Heart right ventricle (tissue), 16 donors: ENCODE measurements around the gene RHOF. TPM values are rescaled to one million over a fixed set of nuclear protein-coding genes. Genes with fewer than 3 reads are reported as not detected.
A peak's percentile ranks its signal among the peaks of the same experiment; 100 is the strongest.

Source experiments
- ATAC-seq, 8 donors: fragments of 200-7000 bp; cut with Tn5 transposase; one replicate each; pipeline ENCODE4 v1.9.1; 2020; ENCODE audit warnings: mild to moderate bottlenecking in 8 of 8, moderate library complexity in 8 of 8, moderate number of reproducible peaks in 1 of 8
- DNase-seq, 2 donors: peaks; one replicate each; pipeline ENCODE4 v3.0.0-alpha.2; 2020
- H3K27ac ChIP-seq, 10 donors: fragments of 200-600 bp; sonication (generic) in 2 of 10; one replicate each; pipeline versions ENCODE4 v1.5.0 to v1.8.0; 2020 to 2022; ENCODE audit warnings: mild to moderate bottlenecking in 3 of 10
- H3K27me3 ChIP-seq, 7 donors: fragments of 200-600 bp; one replicate each; pipeline ENCODE4 v1.8.0; 2021 to 2022; ENCODE audit warnings: mild to moderate bottlenecking in 2 of 7
- H3K36me3 ChIP-seq, 9 donors: fragments of 200-600 bp; sonication (generic) in 1 of 9; one replicate each; pipeline versions ENCODE4 v1.5.0 to v1.8.0; 2020 to 2022; ENCODE audit warnings: mild to moderate bottlenecking in 2 of 9
- H3K4me1 ChIP-seq, 9 donors: fragments of 200-600 bp; sonication (generic) in 1 of 9; one replicate each; pipeline versions ENCODE4 v1.5.0 to v1.8.0; 2020 to 2022; ENCODE audit warnings: mild to moderate bottlenecking in 4 of 9
- H3K4me3 ChIP-seq, 10 donors: fragments of 200-600 bp; sonication (generic) in 2 of 10; one replicate each; pipeline versions ENCODE4 v1.5.0 to v1.8.0; 2020 to 2022; ENCODE audit warnings: mild to moderate bottlenecking in 7 of 10, moderate library complexity in 2 of 10
- H3K9me3 ChIP-seq, 11 donors: fragments of 200-600 bp in 10 of 11; sonication (generic) in 2 of 11; one replicate each; pipeline versions ENCODE4 v1.5.0 to v1.8.0; 2013 to 2022; ENCODE audit warnings: mild to moderate bottlenecking in 2 of 11, control low read depth in 1 of 11, moderate library complexity in 1 of 11
- WGBS, 2 donors: extraction: QIAGEN DNeasy Blood & Tissue Kit; methylation state at CpG; one replicate each; pipeline ENCODE4 v1.1.7; 2013; ENCODE audit warnings: inconsistent platforms in 1 of 2; 5-methylcytosine and 5-hydroxymethylcytosine counted together
- intact Hi-C, 10 donors: fragments of 100-400 bp; cut with DNase I; formaldehyde crosslinking; loops; one replicate each; pipeline versions ENCODE4 v1.11.1 to v1.14.2; 2022
- polyA plus RNA-seq, 2 donors: library from polyadenylated mRNA; stranded (reverse); fragments of 200-250 nt; gene quantifications; one replicate each; pipeline ENCODE4 v1.2.3, GENCODE V29; 2013
- total RNA-seq, 10 donors: library from RNA; stranded (reverse); fragmentation: NEBNext Ultra II Directional in 3 of 10; extraction: Animal tissue kit (Norgen Biotek cat#: 25700) in 3 of 10; gene quantifications; one replicate each; pipeline versions ENCODE4 v1.2.1 to v1.2.4, GENCODE V29; 2021 to 2023
- TF ChIP-seq, protein P1 (sequence below), 9 donors: fragments of 200-600 bp; sonication (generic) in 2 of 9; IDR thresholded peaks; one replicate each; pipeline versions ENCODE4 v1.5.0 to v1.8.0; 2021 to 2022; ENCODE audit warnings: antibody characterized with exemption in 9 of 9, mild to moderate bottlenecking in 5 of 9, moderate library complexity in 1 of 9
- donor health status: Arrhythmogenic right ventricular cardiomyopathy.
- donor health status: ischemic (EF 13 %, LVEDD 7.1; RV severe dilation, severe dysfunction).
- donor health status: healthy with polysubstance abuse.
- donor health status: DM: no; HTN: yes; CAD: no.
- donor health status: DM: no; HTN: no; CAD: no.
- donor health status: ischemic (EF 25% LVEDD 6.9; RV normal size, moderate dysfunction).
- donor health status: ischemic (EF 25% LVEDD 5.7; RV mildly dilated, moderate dysfunction).
- donor health status: healthy.
- donor health status: DM: yes; HTN: yes; CAD: no.
- donor health status: Ischemic cardiomyopathy.
- donor health status: ischemic (EF 35%, LVEDD 5.7; RV mildly dilated, moderate dysfunction).
- donor health status: nonischemic (EF 11% LVEDD 7.7; RV severe dilation, severe dysfunction).
- donor health status: DM: yes; HTN: yes; CAD: no.
- donor health status: PGD.
- donor health status: ischemic (EF 29% LVEDD 5.4; RV normal size, mild dysfunction).
- donor health status: nonischemic (EF 23%, LVEDD 6.1; RV moderate dilation, normal function).

The RHOF gene
- total and polyA plus RNA-seq, 12 donors, result 16.5 to 45.6 (median 24.7) TPM

GRCh38 chr12:121769297-121769830 is 24.1 kb downstream of the RHOF start:
- ATAC-seq (no peak), DNase-seq (no peak)
- intact Hi-C loops, result loop anchor here in 3 of 10 donors (2.0 to 5.0 kb wide), 2 partner anchors 57 kb away; partner anchors contain the start of gene TMEM120B (in 3 of the 3)
- Histone ChIP-seq H3K27me3 (no peaks in the 10 kb centered on the region), H3K27ac (peak overlapping the region in 5 of 10 donors; percentile 12 to 74 (median 49)), H3K36me3 (peaks cover 0 to 7% (median 0%) of the 10 kb centered on the region in 9 donors), H3K4me3 (no peak overlapping the region), H3K9me3 (no peaks in the 10 kb centered on the region), H3K4me1 (peaks cover 13 to 66% (median 38%) of the 10 kb centered on the region in 9 donors)
- TF ChIP-seq, protein P1, sequence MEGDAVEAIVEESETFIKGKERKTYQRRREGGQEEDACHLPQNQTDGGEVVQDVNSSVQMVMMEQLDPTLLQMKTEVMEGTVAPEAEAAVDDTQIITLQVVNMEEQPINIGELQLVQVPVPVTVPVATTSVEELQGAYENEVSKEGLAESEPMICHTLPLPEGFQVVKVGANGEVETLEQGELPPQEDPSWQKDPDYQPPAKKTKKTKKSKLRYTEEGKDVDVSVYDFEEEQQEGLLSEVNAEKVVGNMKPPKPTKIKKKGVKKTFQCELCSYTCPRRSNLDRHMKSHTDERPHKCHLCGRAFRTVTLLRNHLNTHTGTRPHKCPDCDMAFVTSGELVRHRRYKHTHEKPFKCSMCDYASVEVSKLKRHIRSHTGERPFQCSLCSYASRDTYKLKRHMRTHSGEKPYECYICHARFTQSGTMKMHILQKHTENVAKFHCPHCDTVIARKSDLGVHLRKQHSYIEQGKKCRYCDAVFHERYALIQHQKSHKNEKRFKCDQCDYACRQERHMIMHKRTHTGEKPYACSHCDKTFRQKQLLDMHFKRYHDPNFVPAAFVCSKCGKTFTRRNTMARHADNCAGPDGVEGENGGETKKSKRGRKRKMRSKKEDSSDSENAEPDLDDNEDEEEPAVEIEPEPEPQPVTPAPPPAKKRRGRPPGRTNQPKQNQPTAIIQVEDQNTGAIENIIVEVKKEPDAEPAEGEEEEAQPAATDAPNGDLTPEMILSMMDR (IDR thresholded peaks at IDR 0.05), result no peak
- 90 to 92% methylated on average over 9 of the region's 9 CpGs for WGBS, 2 donors

DNA sequence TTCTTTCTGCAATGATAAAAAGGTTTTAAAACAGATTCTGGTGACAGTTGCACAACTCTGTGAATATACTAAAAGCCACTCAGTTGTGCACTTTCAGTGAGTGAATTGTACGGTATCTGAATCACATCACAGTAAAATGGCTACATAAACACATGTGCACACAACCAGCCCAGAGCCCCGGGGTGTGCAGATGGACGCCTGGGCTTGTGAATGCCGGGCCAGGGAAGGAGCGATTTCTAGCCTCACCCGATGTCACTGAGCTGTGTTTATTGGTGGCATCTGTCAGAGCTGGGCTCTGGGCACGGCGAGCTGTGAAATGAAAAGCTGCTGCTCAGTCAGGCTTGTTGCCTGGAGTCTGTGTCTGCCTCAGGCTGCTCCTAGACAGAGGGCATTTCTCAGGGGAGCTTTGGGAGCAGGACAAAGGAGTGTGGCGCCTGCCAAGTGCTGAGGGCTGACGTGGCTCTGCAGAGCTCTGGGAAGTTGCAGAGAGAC is 25.9 kb downstream of the RHOF start:
- DNase-seq (peak; percentile 50 to 73), ATAC-seq (peak; percentile 67 to 87 (median 84))
- Histone ChIP-seq H3K4me3 (no peak overlapping the region), H3K9me3 (no peaks in the 10 kb centered on the region), H3K4me1 (peaks cover 13 to 51% (median 31%) of the 10 kb centered on the region in 9 donors), H3K27ac (peak overlapping the region; percentile 18 to 79 (median 65)), H3K36me3 (peaks cover 0 to 16% (median 0%) of the 10 kb centered on the region in 9 donors), H3K27me3 (no peaks in the 10 kb centered on the region)
- 13 to 22% methylated on average over 10 of the region's 10 CpGs for WGBS, 2 donors
- TF ChIP-seq, protein P1 (IDR thresholded peaks at IDR 0.05), result no peak
- intact Hi-C loops, result loop anchor here in 3 of 10 donors (2.0 to 5.0 kb wide), 2 partner anchors 55 kb away; partner anchors contain the start of gene TMEM120B (in 3 of the 3)

DNA sequence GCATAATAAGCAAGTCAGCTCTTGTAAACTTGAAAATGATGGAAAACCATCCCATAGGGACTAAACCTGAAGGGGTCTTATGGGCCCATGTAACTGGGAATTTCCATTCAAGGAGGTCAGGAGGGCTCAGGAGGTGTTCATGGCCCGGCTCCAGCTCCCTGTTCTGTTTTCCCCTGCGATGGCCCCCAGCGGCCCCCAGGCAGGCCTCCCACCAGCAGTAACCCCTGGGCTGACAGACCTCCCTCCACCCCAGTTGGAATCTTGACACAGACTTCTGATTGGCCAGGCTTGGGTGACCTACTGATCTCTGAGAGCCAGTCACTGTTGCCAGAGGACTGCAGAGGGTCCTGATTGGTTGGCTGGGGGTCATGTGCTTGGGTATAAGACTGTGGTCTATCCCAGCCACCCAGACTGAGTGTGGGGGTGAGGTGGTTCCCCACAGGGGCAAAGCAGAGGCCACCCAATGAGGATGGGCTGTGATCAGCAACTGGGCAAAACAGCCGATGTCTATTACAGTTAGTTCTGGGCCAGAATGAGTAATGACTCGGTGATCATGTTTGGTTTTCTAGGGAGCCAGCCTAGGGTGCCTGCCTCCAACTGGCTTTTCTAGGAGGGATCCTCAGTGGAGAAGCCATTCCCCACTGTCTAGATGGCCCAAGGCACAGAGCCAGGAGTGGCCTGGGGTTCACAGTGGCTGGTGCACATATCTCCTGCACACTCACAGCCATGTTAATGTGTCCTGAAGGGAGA is 27.0 kb downstream of the RHOF start:
- ATAC-seq, result no peak
- no peaks in the 10 kb centered on the region for H3K27me3 ChIP-seq
- peaks cover 0 to 16% (median 0%) of the 10 kb centered on the region in 9 donors for H3K36me3 ChIP-seq
- H3K4me3 ChIP-seq, result no peak overlapping the region
- intact Hi-C loops, result loop anchor here in 2 of 10 donors (5.0 kb wide), 1 partner anchor 54 kb away; the partner anchor contains the start of gene TMEM120B (in 2 of the 2)
- WGBS, 2 donors, result 96 to 97% methylated on average over 5 of the region's 5 CpGs
- TF ChIP-seq, protein P1 (IDR thresholded peaks at IDR 0.05), result no peak
- no peaks in the 10 kb centered on the region for H3K9me3 ChIP-seq
- peaks cover 15 to 57% (median 31%) of the 10 kb centered on the region in 9 donors for H3K4me1 ChIP-seq
- no peak for DNase-seq
- peak overlapping the region in 7 of 10 donors; percentile 15 to 74 (median 51) for H3K27ac ChIP-seq

DNA sequence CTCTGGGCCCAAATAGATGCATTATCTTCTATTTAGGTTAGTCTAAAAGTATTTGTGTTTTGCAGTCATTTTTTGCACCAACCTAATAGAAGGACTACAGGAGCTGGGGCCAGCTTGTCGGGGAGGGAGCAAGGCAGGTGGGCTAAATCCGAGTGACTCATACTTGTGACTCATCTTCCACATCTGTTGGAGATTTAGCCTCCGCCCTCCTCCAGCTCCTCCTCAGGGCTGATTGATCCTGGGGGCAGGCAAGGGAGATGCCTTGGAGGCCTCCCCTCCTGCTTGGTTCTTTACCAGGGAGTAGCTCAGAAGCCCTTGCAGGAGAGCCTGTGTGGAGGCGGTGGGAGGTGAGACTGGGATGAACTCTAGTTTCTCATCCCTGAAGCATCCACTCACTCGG is 27.9 kb downstream of the RHOF start:
- no peak for ATAC-seq
- TF ChIP-seq, protein P1 (IDR thresholded peaks at IDR 0.05), result no peak

More for the DNA sequence above, 27.9 kb downstream of the RHOF start:
- no peak overlapping the region for H3K4me3 ChIP-seq
- H3K27me3 ChIP-seq, result no peaks in the 10 kb centered on the region
- no peaks in the 10 kb centered on the region for H3K9me3 ChIP-seq
- 88 to 91% methylated on average over 5 of the region's 5 CpGs for WGBS, 2 donors
- H3K4me1 ChIP-seq, result peaks cover 15 to 51% (median 31%) of the 10 kb centered on the region in 9 donors
- peaks cover 0 to 13% (median 0%) of the 10 kb centered on the region in 9 donors for H3K36me3 ChIP-seq
- no peak overlapping the region for H3K27ac ChIP-seq
- no peak for DNase-seq
- intact Hi-C loops, result loop anchor here in 2 of 10 donors (5.0 kb wide), 1 partner anchor 53 kb away; the partner anchor contains the start of gene TMEM120B (in 2 of the 2)
